Effector CD8-positive, alpha-beta T cell (primary cell): ENCODE data around the gene HAUS7.

Experiments used
- DNase-seq: peaks from one replicate; lab custom pipeline; 2025; lab: John Stamatoyannopoulos, UW

HAUS7 gene

GRCh38 chrX:153456161-153456560 is 14.2 kb downstream of the HAUS7 start:
- DNase-seq: no peak

GRCh38 chrX:153455571-153455970 is 14.8 kb downstream of the HAUS7 start:
- no peak for DNase-seq

DNA sequence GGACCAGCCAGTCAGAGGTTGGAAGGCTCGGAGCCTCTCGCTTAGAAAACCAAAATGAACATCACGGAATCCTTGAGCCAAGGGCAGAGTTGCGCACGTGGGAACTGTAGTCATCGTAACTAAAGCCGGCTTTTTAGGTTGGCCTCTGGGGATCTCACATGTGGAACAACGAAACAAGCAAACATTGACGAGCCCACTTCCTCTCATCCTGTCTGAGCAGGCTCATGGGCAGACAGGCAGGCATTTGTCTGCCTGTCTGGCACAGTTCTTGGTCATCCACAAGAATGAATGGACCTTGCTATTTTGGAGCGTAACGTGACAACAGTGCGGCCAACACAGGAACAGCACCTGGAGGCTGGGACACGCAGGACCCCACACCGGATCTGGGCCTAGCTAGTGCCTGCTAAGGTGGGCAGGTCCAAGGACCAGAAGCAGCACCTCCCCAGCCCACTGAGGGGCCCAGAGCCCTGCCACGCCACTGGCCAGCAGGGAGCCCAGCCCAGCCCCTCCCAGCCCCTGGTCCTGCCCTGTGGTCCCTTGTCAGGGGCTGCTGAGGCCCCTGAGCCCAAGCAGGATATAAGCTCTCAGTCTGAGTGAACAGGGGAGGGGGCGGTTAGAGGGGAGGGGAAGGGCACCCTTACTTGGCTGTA is 15.3 kb downstream of the HAUS7 start:
- DNase-seq: no peak

DNA sequence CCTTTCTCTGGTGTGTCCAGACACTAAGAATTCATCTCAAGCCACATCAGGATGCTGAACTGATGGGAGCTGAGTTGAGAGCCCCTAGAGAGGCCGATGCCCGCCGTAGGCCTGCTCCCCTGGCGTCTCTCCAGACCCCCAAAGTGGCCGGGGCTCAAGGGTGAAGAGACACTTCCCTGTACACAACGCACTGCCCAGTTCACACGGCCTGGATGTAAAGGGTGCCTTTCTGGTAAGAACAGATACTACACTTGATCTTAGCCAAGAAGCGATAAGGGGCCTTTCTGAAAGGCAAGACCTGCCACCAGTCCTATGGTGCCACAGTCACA is 19.5 kb downstream of the HAUS7 start:
- no peak for DNase-seq

DNA sequence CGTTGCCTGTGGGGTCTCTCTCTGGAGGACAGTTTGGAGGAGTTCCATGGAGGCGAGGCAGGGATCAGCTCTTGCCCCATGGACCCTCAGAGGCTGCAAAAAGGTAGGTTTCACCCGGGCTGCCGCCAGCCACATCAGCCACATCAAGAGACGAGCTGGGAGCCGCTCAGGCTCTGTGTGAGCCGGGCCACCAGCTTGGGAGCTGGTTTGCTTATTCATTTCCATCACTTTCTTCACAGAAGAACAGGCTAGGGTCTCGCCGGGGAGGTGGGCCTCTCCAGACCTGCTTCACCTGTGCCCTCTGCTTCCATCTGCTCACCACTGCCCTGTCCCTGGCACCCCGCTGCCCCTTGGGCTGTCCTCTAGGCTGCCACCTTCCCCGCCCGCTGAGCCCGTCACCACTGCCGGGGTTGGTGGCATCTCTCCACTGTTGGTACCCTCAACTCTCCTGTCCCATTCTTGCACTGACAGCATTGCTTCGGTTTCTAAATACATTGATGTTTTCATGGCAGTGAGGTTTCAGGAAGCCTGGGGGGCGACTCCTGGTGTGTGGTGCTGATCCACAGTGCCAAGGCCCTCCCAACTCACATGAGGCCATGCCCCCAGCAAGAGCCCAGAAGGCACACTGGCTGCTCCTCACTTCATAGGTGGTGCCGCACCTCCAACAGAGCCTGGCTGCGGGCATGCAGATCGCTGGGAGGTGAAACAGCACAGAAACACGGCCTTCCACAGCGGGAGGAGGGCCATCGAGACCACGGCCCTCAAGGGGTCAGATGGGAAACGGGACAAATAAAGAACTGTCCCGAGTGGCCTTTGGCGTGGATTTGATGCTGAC is 20.0 kb downstream of the HAUS7 start:
- no peak for DNase-seq

- DNase-seq: no peak
Observed at GRCh38 chrX:153449368-153450113, 20.8 kb downstream of the HAUS7 start.

GRCh38 chrX:153448556-153449367 is 21.6 kb downstream of the HAUS7 start:
- DNase-seq: no peak

DNA sequence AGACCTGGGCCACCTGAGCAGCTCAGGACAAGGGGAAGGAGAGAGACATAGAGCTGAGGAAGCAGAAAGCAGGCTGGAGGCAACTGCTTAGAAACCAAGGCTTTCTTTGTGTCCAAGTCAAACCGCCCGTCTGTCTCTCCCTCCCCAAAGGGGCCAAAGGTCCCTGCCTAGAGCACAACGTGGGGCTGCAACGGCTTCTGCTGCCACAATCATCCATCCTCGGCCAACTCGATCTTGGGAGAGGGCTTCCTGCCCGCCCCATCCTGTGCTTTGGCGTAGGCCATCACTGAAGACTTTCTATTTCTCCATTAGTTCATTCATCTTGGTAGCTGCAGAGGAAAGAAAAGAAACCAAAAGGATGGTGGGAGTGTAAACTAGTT is 22.8 kb downstream of the HAUS7 start:
- DNase-seq: no peak

DNA sequence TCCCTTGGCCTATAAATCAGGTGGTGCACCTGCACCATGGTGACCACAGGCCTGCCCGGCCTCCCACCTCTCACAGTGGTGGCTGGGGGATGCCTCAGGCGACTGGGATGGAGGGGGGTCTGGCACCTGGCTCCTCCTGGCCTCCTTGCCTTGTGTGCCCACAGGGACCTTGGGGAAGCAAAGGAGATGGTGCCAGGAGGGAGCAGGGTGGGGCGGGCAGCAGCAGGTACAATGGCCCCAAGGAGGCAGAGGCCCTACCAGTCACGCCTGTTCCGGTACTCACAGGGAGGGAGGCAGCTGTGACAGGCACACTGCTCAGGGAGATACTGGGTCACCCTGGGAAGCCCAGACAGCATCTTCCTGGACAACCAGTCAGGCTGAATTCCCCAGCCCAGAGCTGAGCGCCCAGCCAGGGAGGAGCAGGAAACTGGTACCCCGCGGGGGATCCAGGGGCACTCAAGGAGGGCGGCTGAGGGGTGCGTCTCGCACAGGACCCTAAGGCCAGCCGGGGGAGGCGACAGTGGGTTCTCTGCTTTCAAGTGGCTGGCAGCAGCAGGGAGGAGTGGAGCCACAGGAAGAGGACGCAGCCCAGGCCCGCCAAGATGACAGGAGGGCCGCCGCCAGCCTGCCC is 23.3 kb downstream of the HAUS7 start:
- no peak for DNase-seq

DNA sequence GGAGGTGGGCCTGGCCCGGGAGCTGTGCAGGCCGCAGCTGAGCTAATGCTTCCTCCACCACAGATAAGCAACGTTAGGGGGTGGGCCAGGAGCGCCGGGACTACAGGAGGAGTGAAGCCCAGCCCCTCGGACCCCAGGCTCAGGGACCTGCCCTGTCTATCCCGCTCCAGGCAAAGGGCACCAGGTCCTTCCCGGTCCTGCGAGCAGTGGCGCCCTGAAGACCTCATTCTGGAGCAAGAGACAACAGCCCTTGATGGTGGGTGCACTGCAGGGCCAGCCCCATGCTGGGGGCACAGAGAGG is 23.8 kb downstream of the HAUS7 start:
- no peak for DNase-seq

GRCh38 chrX:153445856-153446635 is 24.3 kb downstream of the HAUS7 start, which contains the start of gene TREX2:
Gene TREX2 (minus strand): TSS chrX:153446056. CDS start chrX:153445430, 626 bp downstream.
- no peak for DNase-seq

DNA sequence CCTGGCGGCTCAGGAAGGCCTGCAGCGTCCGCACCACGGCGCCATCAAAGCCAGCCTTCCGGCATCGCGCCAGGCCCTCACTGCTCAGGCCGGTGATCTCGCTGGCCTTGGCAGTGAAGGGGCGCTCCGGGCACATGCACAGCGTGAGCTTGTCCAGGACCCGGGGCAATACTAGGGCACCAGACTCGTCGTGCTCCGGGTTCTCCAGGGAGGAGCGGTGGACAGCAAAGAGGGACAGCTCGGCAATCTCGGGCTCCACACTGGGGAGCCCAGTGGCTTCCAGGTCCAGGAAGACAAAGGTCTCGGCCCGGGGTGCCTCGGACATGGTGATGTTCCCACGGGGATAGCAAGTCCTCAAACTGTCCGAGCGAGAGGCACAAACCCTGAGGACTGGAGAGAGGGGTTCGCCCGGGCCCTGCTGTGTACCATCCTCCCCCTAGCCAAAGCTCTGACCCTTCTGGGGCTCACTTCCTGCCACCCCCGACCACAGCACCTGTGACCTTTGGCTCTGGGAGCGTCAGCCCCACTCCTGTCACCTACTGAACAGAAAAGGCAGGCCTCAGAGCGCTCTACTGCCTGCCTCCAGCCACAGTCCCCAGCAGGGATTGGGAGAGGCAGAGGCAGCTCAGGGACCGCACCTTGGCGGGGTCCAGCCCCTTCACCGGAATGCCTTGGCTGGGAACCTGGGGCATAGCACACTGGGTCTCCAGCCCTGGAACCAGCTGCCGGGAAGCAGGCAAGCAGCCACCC is 25.1 kb downstream of the HAUS7 start:
- DNase-seq: no peak

GRCh38 chrX:153444333-153445011 is 25.9 kb downstream of the HAUS7 start:
- no peak for DNase-seq

GRCh38 chrX:153443476-153444332 is 26.7 kb downstream of the HAUS7 start:
- DNase-seq: no peak

DNA sequence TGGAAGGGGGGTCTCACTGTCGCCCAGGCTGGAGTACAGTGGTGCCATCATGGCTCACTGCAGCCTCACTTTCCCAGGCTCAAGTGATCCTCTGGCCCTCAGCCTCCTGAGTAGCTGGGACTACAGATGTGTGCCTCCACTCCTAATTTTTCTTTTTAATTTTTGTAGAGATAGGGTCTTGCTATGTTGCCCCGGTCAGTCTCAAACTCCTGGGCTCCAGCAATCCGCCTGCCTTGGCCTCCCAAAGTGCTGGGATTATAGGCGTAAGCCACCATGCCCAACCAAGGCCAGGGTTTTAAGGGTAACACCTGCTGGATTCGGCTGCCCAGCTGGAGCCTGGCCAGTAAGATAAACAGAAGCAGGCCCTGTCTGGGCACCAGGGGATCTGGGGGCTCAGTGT is 27.9 kb downstream of the HAUS7 start:
- no peak for DNase-seq

GRCh38 chrX:153441981-153442380 is 28.4 kb downstream of the HAUS7 start:
- no peak for DNase-seq

DNA sequence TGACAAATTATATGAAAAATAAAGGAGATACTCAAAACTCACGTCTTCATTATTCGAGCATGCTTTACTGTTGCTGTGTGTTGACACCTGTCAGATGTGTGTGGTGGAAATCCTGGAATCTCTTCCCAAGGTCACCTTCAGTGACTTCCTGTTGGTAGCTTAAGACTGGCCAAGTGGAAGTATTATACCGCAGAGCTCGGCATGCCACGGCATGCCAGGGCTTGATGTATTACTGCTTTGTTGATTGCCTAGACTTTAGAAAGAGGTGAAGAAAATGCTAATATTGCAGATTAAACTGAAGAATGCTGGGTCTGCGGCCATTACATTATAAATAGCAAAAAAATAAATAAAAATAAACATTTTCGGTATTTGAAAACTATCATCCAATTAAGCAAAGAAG is 29.1 kb downstream of the HAUS7 start:
- DNase-seq: no peak

DNA sequence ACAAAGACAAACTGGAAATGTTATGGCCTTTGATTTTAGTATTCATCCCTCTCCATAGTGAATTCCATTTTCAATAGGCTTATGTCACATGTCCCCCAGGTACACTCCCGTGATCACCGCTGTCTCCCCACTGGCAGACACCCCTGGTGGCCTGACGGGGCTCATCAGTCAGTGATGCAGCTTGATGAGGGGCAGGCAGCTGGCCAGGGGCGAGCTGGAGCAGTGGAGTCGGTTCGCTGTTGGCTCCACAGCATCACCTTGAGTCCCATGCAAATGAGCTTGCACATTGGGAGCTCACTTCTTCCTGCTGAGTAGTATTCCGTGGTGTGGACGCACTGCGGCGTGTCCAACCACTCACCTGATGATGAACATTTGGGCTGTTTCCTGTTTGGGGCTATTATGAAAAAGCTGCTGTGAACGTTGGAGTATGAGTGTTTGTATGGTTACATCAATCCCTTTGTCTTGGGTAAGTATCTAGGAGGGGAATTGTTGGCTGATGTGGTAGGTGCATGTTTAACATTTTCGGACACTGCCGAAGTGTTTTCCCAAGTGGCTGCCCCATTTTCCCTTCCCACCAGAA is 29.7 kb downstream of the HAUS7 start:
- DNase-seq: no peak
